Activated naive CD4-positive, alpha-beta T cell treated with anti-CD3 and anti-CD28 coated beads, Interleukin-2, amount 10 ng/mL, durations not matched to agents 7 days and 5 days (primary cell): ENCODE data around the gene SHROOM3.

Experiments used
- CTCF ChIA-PET: fragments of 350-600 bp; sonication (Branson Sonifier 250); formaldehyde crosslinking; loops from one replicate; lab custom pipeline; 2021; ENCODE audit warnings: antibody characterized with exemption; lab: Charles Lee
- DNase-seq: peaks from one replicate; pipeline ENCODE4 v3.0.0-alpha.2; 2020
- H3K27ac Mint-ChIP-seq: one replicate; pipeline ENCODE4 v1.8.0; 2021; ENCODE audit warnings: mild to moderate bottlenecking, moderate library complexity, mixed read lengths
- H3K27me3 Mint-ChIP-seq: one replicate; pipeline ENCODE4 v1.8.0; 2021; ENCODE audit warnings: mild to moderate bottlenecking, mixed read lengths
- H3K36me3 Mint-ChIP-seq: one replicate; pipeline ENCODE4 v1.8.0; 2021; ENCODE audit warnings: mixed read lengths
- H3K4me1 Mint-ChIP-seq: one replicate; pipeline ENCODE4 v1.8.0; 2021; ENCODE audit warnings: mixed read lengths
- H3K4me3 Mint-ChIP-seq: one replicate; pipeline ENCODE4 v1.8.0; 2021; ENCODE audit warnings: mild to moderate bottlenecking, moderate library complexity, mixed read lengths
- H3K9me3 Mint-ChIP-seq: one replicate; pipeline ENCODE4 v1.8.0; 2021; ENCODE audit warnings: mixed read lengths

SHROOM3 gene

GRCh38 chr4:76494243-76494642 lies 59.2 kb downstream of the SHROOM3 start:
- H3K27ac Mint-ChIP-seq, result no peak overlapping the region
- no peaks in the 10 kb centered on the region for H3K27me3 Mint-ChIP-seq
- H3K9me3 Mint-ChIP-seq, result peaks cover 2% of the 10 kb centered on the region
- no peak for DNase-seq
- CTCF ChIA-PET, result interaction anchor here (0.5 kb wide), 1 partner anchor 494 kb away, joined by 3 read pairs; no protein-coding TSS in a partner anchor
- H3K4me3 Mint-ChIP-seq, result no peak overlapping the region
- no peaks in the 10 kb centered on the region for H3K36me3 Mint-ChIP-seq
- no peaks in the 10 kb centered on the region for H3K4me1 Mint-ChIP-seq

DNA sequence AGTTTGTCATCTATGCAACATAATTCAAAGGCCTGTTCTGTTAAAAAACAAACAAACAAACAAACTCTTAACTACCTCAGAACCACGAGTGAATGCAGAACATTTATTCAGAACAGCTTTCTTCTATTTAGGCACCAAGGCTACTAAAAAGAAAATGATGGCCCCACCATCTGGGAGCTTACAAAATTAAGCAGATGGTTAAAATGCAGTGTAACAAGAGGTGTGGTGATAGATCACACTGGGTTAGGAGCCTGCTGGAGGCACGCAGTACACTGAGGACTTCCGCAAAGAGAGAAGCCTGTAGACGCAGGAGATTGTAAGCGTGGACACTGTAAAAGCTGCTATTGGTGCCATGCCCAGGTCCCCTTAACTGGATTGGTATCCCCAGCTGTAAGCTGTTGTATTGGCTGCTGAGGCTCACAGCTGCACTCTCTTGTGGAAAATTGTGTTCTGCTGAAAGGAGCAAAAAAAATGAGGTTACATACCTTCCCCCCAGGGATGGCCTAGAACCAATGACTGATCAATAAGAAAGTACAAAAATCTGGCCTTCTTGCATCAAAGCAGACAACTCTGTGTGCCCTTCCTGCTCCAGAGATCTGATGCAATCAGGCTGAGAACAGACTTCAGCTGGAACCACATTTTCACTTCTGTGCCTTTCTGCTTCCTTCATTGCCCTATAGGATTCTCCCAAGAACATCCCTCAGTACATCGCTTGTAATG lies 60.0 kb downstream of the SHROOM3 start:
- no peaks in the 10 kb centered on the region for H3K4me1 Mint-ChIP-seq
- no peak overlapping the region for H3K4me3 Mint-ChIP-seq
- DNase-seq, result no peak
- no peak overlapping the region for H3K27ac Mint-ChIP-seq
- H3K36me3 Mint-ChIP-seq, result no peaks in the 10 kb centered on the region
- CTCF ChIA-PET, result no interaction called here
- H3K9me3 Mint-ChIP-seq, result no peaks in the 10 kb centered on the region
- H3K27me3 Mint-ChIP-seq, result peaks cover 4% of the 10 kb centered on the region

DNA sequence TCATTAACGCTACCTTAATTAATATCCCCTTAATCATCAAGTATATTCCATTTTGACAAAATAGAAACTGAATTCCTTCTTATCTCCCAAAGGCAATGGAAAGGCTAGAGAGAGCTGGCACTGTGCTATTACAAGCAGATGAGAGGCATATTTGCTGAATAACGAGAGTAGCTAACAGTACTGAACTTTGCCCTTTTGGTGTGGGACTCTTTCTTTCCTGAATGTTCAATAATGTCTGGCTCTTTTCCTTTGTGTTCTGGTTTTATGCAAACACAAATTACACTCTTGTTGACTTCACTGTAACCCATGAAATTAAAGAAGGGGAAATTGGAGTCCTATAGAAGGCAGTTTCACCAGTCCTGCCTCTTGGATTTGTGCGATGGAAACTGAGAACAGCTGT lies 63.5 kb downstream of the SHROOM3 start:
- no peaks in the 10 kb centered on the region for H3K36me3 Mint-ChIP-seq
- no peak overlapping the region for H3K4me3 Mint-ChIP-seq
- no peaks in the 10 kb centered on the region for H3K9me3 Mint-ChIP-seq
- DNase-seq, result no peak
- peaks cover 12% of the 10 kb centered on the region for H3K27me3 Mint-ChIP-seq
- no peaks in the 10 kb centered on the region for H3K4me1 Mint-ChIP-seq
- H3K27ac Mint-ChIP-seq, result no peak overlapping the region
- CTCF ChIA-PET, result interaction anchor here (7.7 kb wide), 1 partner anchor 67 kb away, joined by 54 read pairs; no protein-coding TSS in a partner anchor

DNA sequence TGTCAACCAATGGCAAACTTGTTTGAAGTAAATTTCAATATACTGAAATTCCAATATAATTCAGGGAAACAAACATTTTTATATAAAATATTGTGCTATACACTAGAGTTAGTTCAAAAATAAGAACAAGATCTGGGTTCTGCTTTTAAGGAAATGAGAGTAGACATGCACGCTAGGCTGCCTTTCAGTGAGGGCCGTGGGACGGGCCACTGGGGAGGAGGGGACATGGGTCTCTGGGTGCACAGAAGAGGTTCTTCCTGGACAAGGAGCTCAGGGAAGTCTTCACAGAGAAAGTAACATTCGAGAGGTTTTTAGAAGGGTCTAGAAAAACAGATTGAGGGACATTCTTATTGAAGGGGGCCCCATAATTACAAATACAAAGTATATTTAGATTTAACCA lies 64.4 kb downstream of the SHROOM3 start:
- no peak overlapping the region for H3K4me3 Mint-ChIP-seq
- H3K9me3 Mint-ChIP-seq, result no peaks in the 10 kb centered on the region
- H3K36me3 Mint-ChIP-seq, result no peaks in the 10 kb centered on the region
- DNase-seq, result no peak
- H3K27me3 Mint-ChIP-seq, result peaks cover 16% of the 10 kb centered on the region
- H3K4me1 Mint-ChIP-seq, result no peaks in the 10 kb centered on the region
- no peak overlapping the region for H3K27ac Mint-ChIP-seq
- CTCF ChIA-PET, result interaction anchor here (7.7 kb wide), 1 partner anchor 68 kb away, joined by 54 read pairs; no protein-coding TSS in a partner anchor

- H3K9me3 Mint-ChIP-seq, result no peaks in the 10 kb centered on the region
- no peak overlapping the region for H3K27ac Mint-ChIP-seq
- H3K4me1 Mint-ChIP-seq, result no peaks in the 10 kb centered on the region
- CTCF ChIA-PET, result interaction anchor here (1.3 to 7.7 kb wide), 3 partner anchors 71 to 323 kb away, joined by 3 to 54 read pairs (median 33); no protein-coding TSS in a partner anchor
- peaks cover 16% of the 10 kb centered on the region for H3K27me3 Mint-ChIP-seq
- no peaks in the 10 kb centered on the region for H3K36me3 Mint-ChIP-seq
- H3K4me3 Mint-ChIP-seq, result no peak overlapping the region
- no peak for DNase-seq
These were observed 67.9 kb downstream of the SHROOM3 start for GRCh38 chr4:76502886-76503285.

- no peaks in the 10 kb centered on the region for H3K9me3 Mint-ChIP-seq
- CTCF ChIA-PET, result interaction anchor here (0.6 to 7.7 kb wide), 10 partner anchors 15 to 959 kb away, joined by 3 to 54 read pairs (median 4); no protein-coding TSS in a partner anchor
- no peak for DNase-seq
- H3K4me1 Mint-ChIP-seq, result no peaks in the 10 kb centered on the region
- H3K36me3 Mint-ChIP-seq, result no peaks in the 10 kb centered on the region
- H3K27me3 Mint-ChIP-seq, result peaks cover 13% of the 10 kb centered on the region
- H3K27ac Mint-ChIP-seq, result no peak overlapping the region
- no peak overlapping the region for H3K4me3 Mint-ChIP-seq
These were observed 69.8 kb downstream of the SHROOM3 start for GRCh38 chr4:76504613-76505465.

GRCh38 chr4:76511947-76512346 lies 76.9 kb downstream of the SHROOM3 start:
- CTCF ChIA-PET, result no interaction called here
- Mint-ChIP-seq H3K4me3 (no peak overlapping the region), H3K9me3 (no peaks in the 10 kb centered on the region), H3K27ac (no peak overlapping the region), H3K4me1 (no peaks in the 10 kb centered on the region), H3K36me3 (no peaks in the 10 kb centered on the region), H3K27me3 (no peaks in the 10 kb centered on the region)
- no peak for DNase-seq

DNA sequence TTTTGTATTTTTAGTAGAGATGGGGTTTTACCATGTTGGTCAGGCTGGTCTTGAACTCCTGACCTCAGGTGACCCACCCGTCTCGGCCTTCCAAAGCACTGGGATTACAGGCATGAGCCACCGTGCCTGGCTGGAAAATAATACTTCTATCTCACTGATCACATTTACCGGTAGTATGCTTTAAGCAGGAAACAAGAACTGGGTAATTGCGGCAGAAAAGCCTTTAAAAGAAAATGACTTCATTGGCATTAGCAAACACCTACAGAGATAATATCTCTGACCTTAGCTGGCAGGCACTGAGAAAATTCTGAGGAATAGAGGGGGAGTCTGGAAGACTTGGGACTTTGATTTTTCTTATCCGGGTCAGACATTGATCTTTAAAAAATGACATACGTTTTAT lies 78.5 kb downstream of the SHROOM3 start:
- peaks cover 4% of the 10 kb centered on the region for H3K27me3 Mint-ChIP-seq
- H3K27ac Mint-ChIP-seq, result no peak overlapping the region
- no peaks in the 10 kb centered on the region for H3K9me3 Mint-ChIP-seq
- no peak for DNase-seq
- CTCF ChIA-PET, result no interaction called here
- H3K4me1 Mint-ChIP-seq, result no peaks in the 10 kb centered on the region
- H3K36me3 Mint-ChIP-seq, result no peaks in the 10 kb centered on the region
- H3K4me3 Mint-ChIP-seq, result no peak overlapping the region

DNA sequence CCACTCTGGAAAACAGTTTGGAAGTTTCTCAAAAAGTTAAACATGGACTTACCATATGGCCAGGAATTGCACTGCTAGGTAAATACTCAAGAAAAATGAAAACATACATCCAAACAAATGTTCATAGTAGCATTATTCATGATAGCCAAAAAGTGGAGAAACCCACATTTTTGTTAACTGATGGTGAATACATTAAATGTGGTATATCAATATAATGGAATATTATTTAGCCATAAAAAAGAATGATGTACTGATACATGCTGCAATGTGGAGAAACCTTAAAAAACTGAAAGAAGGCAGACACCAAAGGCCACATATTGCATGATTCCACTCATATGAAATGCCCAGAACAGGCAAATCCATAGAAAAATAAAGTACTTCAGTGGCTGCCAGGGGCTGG lies 79.1 kb downstream of the SHROOM3 start:
- Mint-ChIP-seq H3K4me1 (no peaks in the 10 kb centered on the region), H3K9me3 (no peaks in the 10 kb centered on the region), H3K36me3 (no peaks in the 10 kb centered on the region), H3K4me3 (no peak overlapping the region), H3K27me3 (peaks cover 7% of the 10 kb centered on the region), H3K27ac (no peak overlapping the region)
- DNase-seq, result no peak
- CTCF ChIA-PET, result no interaction called here

- no peak for DNase-seq
- no peaks in the 10 kb centered on the region for H3K9me3 Mint-ChIP-seq
- peaks cover 8% of the 10 kb centered on the region for H3K27me3 Mint-ChIP-seq
- CTCF ChIA-PET, result no interaction called here
- no peaks in the 10 kb centered on the region for H3K4me1 Mint-ChIP-seq
- H3K36me3 Mint-ChIP-seq, result no peaks in the 10 kb centered on the region
- H3K4me3 Mint-ChIP-seq, result no peak overlapping the region
- H3K27ac Mint-ChIP-seq, result no peak overlapping the region
These were observed 81.2 kb downstream of the SHROOM3 start for GRCh38 chr4:76515975-76516843.

GRCh38 chr4:76518241-76518640 lies 83.2 kb downstream of the SHROOM3 start:
- Mint-ChIP-seq H3K4me1 (no peaks in the 10 kb centered on the region), H3K9me3 (no peaks in the 10 kb centered on the region), H3K36me3 (no peaks in the 10 kb centered on the region), H3K27ac (no peak overlapping the region), H3K4me3 (no peak overlapping the region), H3K27me3 (peaks cover 8% of the 10 kb centered on the region)
- CTCF ChIA-PET, result interaction anchor here (0.7 kb wide), 1 partner anchor 527 kb away, joined by 3 read pairs; no protein-coding TSS in a partner anchor
- no peak for DNase-seq

GRCh38 chr4:76523593-76523992 lies 88.6 kb downstream of the SHROOM3 start:
- no peaks in the 10 kb centered on the region for H3K36me3 Mint-ChIP-seq
- no peak overlapping the region for H3K4me3 Mint-ChIP-seq
- no peak for DNase-seq
- CTCF ChIA-PET, result no interaction called here
- H3K27me3 Mint-ChIP-seq, result peaks cover 7% of the 10 kb centered on the region
- H3K27ac Mint-ChIP-seq, result no peak overlapping the region
- H3K9me3 Mint-ChIP-seq, result no peaks in the 10 kb centered on the region
- H3K4me1 Mint-ChIP-seq, result no peaks in the 10 kb centered on the region

GRCh38 chr4:76525751-76526150 lies 90.7 kb downstream of the SHROOM3 start:
- no peaks in the 10 kb centered on the region for H3K9me3 Mint-ChIP-seq
- no peak overlapping the region for H3K27ac Mint-ChIP-seq
- H3K36me3 Mint-ChIP-seq, result no peaks in the 10 kb centered on the region
- no peak overlapping the region for H3K4me3 Mint-ChIP-seq
- DNase-seq, result no peak
- H3K27me3 Mint-ChIP-seq, result peaks cover 3% of the 10 kb centered on the region
- H3K4me1 Mint-ChIP-seq, result no peaks in the 10 kb centered on the region
- CTCF ChIA-PET, result interaction anchor here (0.8 kb wide), 1 partner anchor 8 kb away, joined by 3 read pairs; no protein-coding TSS in a partner anchor

GRCh38 chr4:76526585-76526990 lies 91.6 kb downstream of the SHROOM3 start:
- Mint-ChIP-seq H3K9me3 (no peaks in the 10 kb centered on the region), H3K36me3 (no peaks in the 10 kb centered on the region), H3K4me3 (no peak overlapping the region), H3K4me1 (no peaks in the 10 kb centered on the region), H3K27ac (no peak overlapping the region), H3K27me3 (peaks cover 3% of the 10 kb centered on the region)
- CTCF ChIA-PET, result no interaction called here
- no peak for DNase-seq
